Suprapubic skin (tissue), 4 donors: Measurements from ENCODE around the gene CEP112. TPM values are rescaled to one million over a fixed set of nuclear protein-coding genes. Genes with fewer than 3 reads are reported as not detected.

Experiments used
- DNase-seq, 2 donors: peaks; one replicate each; pipeline ENCODE4 v3.0.0-alpha.2; 2019; ENCODE audit warnings: low spot score in 2 of 2
- H3K27ac ChIP-seq: fragments of 200-600 bp; sonication (generic); one replicate; pipeline ENCODE4 v1.5.1; 2019
- H3K27me3 ChIP-seq: fragments of 200-600 bp; sonication (generic); one replicate; pipeline ENCODE4 v1.5.1; 2019
- H3K36me3 ChIP-seq: fragments of 200-600 bp; sonication (generic); one replicate; pipeline ENCODE4 v1.5.1; 2019
- H3K4me1 ChIP-seq: fragments of 200-600 bp; sonication (generic); one replicate; pipeline ENCODE4 v1.5.1; 2019
- H3K4me3 ChIP-seq: fragments of 200-600 bp; sonication (generic); one replicate; pipeline ENCODE4 v1.5.1; 2019; ENCODE audit warnings: mild to moderate bottlenecking
- H3K9me3 ChIP-seq: fragments of 200-600 bp; sonication (generic); one replicate; pipeline ENCODE4 v1.5.1; 2019
- EP300 ChIP-seq: sonication (generic); formaldehyde crosslinking; IDR thresholded peaks from one replicate; pipeline ENCODE4 v1.6.1; 2017; ENCODE audit warnings: antibody characterized with exemption
- POLR2A ChIP-seq, 2 donors: fragments of 450-650 bp; IDR thresholded peaks; one replicate each; pipeline ENCODE4 v1.6.1; 2017; ENCODE audit warnings: antibody characterized with exemption in 2 of 2, mild to moderate bottlenecking in 2 of 2, moderate library complexity in 2 of 2
- POLR2AphosphoS5 ChIP-seq, 3 donors: sonication (generic); formaldehyde crosslinking; IDR thresholded peaks; one replicate each; pipeline ENCODE4 v1.6.1; 2017; ENCODE audit warnings: antibody characterized with exemption in 3 of 3
- WGBS: methylation state at CpG from one replicate; pipeline ENCODE4 v1.1.5; 2018; 5-methylcytosine and 5-hydroxymethylcytosine counted together
- total RNA-seq, 4 donors: library from RNA; depleted of rRNA; stranded (reverse); fragments of >200 nt; gene quantifications; one replicate each; pipeline ENCODE4 v1.1.0, GENCODE V29; 2016
- TF ChIP-seq, protein P1 (sequence below), 2 donors: fragments of 200-600 bp in 1 of 2; fragments of 450-650 bp in 1 of 2; sonication (generic) in 1 of 2; IDR thresholded peaks; one replicate each; pipeline ENCODE4 v1.5.1; 2016 to 2019; ENCODE audit warnings: antibody characterized with exemption in 2 of 2, mild to moderate bottlenecking in 1 of 2, moderate library complexity in 1 of 2

Gene CEP112
- total RNA-seq, 4 donors from 2014 or later, result 0.68 to 14.1 (median 6.6) TPM

DNA sequence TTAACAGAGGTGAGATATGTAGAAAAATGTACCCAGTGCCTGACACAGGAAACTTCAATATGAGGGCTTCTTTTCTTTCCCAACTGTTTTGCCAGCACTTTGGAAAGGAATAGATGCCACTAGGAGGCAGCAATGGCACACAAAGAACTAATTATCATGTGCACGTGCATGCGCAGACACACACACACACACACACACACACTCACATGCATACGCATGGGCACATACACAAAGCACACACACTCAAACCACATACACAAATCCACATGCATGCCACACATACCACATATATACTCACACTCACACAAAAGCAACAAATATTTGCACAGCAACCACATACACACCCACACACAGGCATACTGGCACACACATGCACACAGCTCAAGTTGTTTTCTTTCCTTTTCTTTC lies 8.8 kb upstream of the CEP112 start:
- no peak for DNase-seq
- H3K4me3 ChIP-seq, result no peak overlapping the region
- H3K27ac ChIP-seq, result no peak overlapping the region
- H3K36me3 ChIP-seq, result no peaks in the 10 kb centered on the region
- H3K27me3 ChIP-seq, result no peaks in the 10 kb centered on the region
- WGBS, result 10% methylated on average over 3 of the region's 3 CpGs
- H3K4me1 ChIP-seq, result no peaks in the 10 kb centered on the region
- TF ChIP-seq, protein P1, sequence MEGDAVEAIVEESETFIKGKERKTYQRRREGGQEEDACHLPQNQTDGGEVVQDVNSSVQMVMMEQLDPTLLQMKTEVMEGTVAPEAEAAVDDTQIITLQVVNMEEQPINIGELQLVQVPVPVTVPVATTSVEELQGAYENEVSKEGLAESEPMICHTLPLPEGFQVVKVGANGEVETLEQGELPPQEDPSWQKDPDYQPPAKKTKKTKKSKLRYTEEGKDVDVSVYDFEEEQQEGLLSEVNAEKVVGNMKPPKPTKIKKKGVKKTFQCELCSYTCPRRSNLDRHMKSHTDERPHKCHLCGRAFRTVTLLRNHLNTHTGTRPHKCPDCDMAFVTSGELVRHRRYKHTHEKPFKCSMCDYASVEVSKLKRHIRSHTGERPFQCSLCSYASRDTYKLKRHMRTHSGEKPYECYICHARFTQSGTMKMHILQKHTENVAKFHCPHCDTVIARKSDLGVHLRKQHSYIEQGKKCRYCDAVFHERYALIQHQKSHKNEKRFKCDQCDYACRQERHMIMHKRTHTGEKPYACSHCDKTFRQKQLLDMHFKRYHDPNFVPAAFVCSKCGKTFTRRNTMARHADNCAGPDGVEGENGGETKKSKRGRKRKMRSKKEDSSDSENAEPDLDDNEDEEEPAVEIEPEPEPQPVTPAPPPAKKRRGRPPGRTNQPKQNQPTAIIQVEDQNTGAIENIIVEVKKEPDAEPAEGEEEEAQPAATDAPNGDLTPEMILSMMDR (IDR thresholded peaks at IDR 0.05), result peak in 1 of 2 donors; percentile 36
- TF ChIP-seq EP300 (no peak), POLR2A (IDR thresholded peaks at IDR 0.05) (no peak), POLR2AphosphoS5 (IDR thresholded peaks at IDR 0.05) (no peak)
- no peaks in the 10 kb centered on the region for H3K9me3 ChIP-seq

DNA sequence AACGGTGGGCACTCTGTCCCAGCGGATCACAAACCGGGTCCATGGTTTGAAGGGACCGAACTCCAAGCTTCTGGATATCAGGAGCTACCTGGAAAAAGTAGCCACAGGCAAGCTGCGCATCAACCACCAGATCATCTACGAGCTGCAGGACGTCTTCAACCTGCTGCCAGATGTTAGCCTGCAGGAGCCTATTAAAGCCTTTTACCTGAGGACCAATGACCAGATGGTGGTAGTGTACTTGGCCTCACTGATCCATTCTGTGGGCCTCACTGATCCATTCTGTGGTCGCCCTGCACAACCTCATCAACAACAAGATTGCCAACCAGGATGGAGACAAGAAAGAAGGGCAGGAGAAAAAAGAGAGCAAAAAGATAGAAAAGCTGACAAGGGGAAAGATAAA lies 6.3 kb upstream of the CEP112 start:
- Histone ChIP-seq H3K27ac (no peak overlapping the region), H3K4me1 (no peaks in the 10 kb centered on the region), H3K36me3 (no peaks in the 10 kb centered on the region), H3K4me3 (no peak overlapping the region), H3K27me3 (no peaks in the 10 kb centered on the region), H3K9me3 (no peaks in the 10 kb centered on the region)
- TF ChIP-seq, protein P1 (IDR thresholded peaks at IDR 0.05), result no peak
- no peak for TF ChIP-seq POLR2AphosphoS5 (IDR thresholded peaks at IDR 0.05)
- WGBS, result 95% methylated on average over 8 of the region's 8 CpGs
- DNase-seq, result no peak

DNA sequence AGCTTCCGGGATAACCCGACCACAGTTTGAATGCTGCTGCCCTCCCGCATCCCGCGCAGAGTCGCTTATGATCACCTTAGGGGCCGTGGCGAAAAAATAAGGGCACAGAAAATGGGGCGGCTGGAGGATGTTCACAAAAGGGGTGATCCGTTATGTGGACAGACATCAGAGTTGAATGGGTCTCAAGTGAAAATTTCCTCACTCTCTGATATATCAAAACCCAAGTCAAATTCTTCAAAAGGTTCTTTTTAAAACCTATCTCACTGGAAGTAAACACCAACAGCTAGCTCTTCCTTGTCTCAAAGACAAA lies 400 bp upstream of the CEP112 start:
- 8% methylated on average over 9 of the region's 10 CpGs for WGBS
- Histone ChIP-seq H3K27me3 (no peaks in the 10 kb centered on the region), H3K9me3 (no peaks in the 10 kb centered on the region), H3K36me3 (no peaks in the 10 kb centered on the region), H3K4me3 (peak overlapping the region; percentile 84), H3K4me1 (peaks cover 25% of the 10 kb centered on the region), H3K27ac (peak overlapping the region; percentile 82)
- DNase-seq, result no peak
- TF ChIP-seq POLR2AphosphoS5 (IDR thresholded peaks at IDR 0.05) (no peak), POLR2A (IDR thresholded peaks at IDR 0.05) (no peak), EP300 (no peak)
- TF ChIP-seq, protein P1 (IDR thresholded peaks at IDR 0.05), result no peak

DNA sequence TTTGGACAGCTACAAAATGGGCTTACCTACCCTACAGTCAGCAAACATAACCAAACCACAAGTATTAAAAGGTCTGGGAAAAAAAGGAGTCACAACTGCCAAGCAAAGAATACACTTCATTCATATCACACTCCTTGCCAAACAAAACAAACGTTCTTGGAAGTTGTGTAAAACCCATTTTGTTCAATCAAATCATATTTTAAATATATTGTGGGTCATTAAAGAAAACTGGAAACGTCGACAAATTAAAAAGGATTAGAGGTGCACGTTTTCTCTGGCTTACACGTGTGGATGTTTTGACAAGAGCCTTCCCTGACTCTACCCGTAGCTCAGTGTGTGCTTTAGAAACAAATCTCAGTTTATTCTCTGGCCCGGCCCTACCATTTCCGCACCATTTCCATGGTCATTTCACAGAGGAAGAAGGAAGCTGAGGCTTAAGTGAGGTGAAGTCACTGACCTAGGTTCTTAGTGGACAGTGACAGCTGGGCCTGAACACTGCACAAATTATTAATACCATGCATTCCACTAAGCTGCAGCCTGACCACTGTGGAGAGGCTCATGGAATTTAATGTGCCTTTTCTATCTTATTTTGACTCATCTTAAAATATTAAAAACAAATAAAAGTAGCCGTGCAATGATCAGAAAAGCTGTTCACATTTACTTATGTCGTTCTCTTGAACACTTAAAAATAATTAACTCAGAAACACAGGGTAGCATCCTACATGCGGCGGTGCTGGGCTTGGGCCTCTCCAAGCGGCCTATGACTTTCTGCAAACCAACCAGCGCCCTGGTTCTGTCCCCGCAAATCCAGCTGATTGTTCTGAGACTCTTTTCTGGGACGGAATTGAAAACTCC lies 968 bp downstream of the CEP112 start:
- WGBS, result 38% methylated on average over 14 of the region's 16 CpGs
- Histone ChIP-seq H3K27me3 (no peaks in the 10 kb centered on the region), H3K36me3 (no peaks in the 10 kb centered on the region), H3K27ac (peak overlapping the region; percentile 82), H3K4me1 (peaks cover 25% of the 10 kb centered on the region), H3K9me3 (no peaks in the 10 kb centered on the region), H3K4me3 (peak overlapping the region; percentile 84)
- TF ChIP-seq POLR2AphosphoS5 (IDR thresholded peaks at IDR 0.05) (no peak), EP300 (no peak), POLR2A (IDR thresholded peaks at IDR 0.05) (no peak)
- TF ChIP-seq, protein P1 (IDR thresholded peaks at IDR 0.05), result no peak
- DNase-seq, result no peak

DNA sequence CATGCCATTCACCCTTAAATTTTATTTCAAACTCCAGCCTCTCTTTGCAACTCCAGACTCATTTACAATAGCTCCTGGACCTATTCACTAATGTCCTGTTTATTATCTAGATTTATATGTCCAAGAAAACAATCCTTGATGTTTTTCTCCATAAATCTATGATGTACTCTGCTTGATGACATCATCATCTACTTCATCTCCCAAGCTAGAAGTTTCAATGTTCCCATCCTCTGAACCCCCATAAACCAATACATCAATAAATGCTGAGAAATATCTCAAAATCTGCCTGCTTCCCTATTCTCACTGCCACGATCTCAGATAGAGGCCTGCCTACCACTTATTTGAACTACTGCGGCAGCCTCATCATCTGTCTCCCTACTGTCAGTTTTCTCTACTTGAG lies 4.2 kb downstream of the CEP112 start:
- TF ChIP-seq POLR2A (IDR thresholded peaks at IDR 0.05) (no peak), POLR2AphosphoS5 (IDR thresholded peaks at IDR 0.05) (no peak), EP300 (no peak)
- TF ChIP-seq, protein P1 (IDR thresholded peaks at IDR 0.05), result no peak
- H3K9me3 ChIP-seq, result no peaks in the 10 kb centered on the region
- peaks cover 24% of the 10 kb centered on the region for H3K4me1 ChIP-seq
- no peak overlapping the region for H3K27ac ChIP-seq
- DNase-seq, result no peak
- WGBS, result 93% methylated on average over 2 of the region's 2 CpGs
- H3K27me3 ChIP-seq, result no peaks in the 10 kb centered on the region
- no peak overlapping the region for H3K4me3 ChIP-seq
- no peaks in the 10 kb centered on the region for H3K36me3 ChIP-seq
